Mucosa of stomach (tissue), 1 donor: Measurements from ENCODE around the gene URI1.

Experiments used
- H3K27me3 ChIP-seq: one replicate; pipeline ENCODE4 v1.7.0; 2013; ENCODE audit warnings: mild to moderate bottlenecking, low read length; ENCODE audit not compliant: control insufficient read depth, insufficient read depth
- H3K36me3 ChIP-seq: one replicate; pipeline ENCODE4 v1.7.0; 2013; ENCODE audit warnings: low read length; ENCODE audit not compliant: control insufficient read depth, insufficient read depth
- H3K4me1 ChIP-seq: one replicate; pipeline ENCODE4 v1.7.0; 2013; ENCODE audit warnings: mild to moderate bottlenecking, low read length; ENCODE audit not compliant: control insufficient read depth, insufficient read depth
- H3K4me3 ChIP-seq: one replicate; pipeline ENCODE4 v1.7.0; 2013; ENCODE audit warnings: low read length
- H3K9ac ChIP-seq: one replicate; pipeline ENCODE4 v1.7.0; 2013; ENCODE audit warnings: mild to moderate bottlenecking, low read length, moderate library complexity
- H3K9me3 ChIP-seq: one replicate; pipeline ENCODE4 v1.7.0; 2013; ENCODE audit warnings: mild to moderate bottlenecking, low read length, moderate library complexity; ENCODE audit not compliant: control insufficient read depth
- donor health status: Pancreatic carcinoma.

Gene URI1

DNA sequence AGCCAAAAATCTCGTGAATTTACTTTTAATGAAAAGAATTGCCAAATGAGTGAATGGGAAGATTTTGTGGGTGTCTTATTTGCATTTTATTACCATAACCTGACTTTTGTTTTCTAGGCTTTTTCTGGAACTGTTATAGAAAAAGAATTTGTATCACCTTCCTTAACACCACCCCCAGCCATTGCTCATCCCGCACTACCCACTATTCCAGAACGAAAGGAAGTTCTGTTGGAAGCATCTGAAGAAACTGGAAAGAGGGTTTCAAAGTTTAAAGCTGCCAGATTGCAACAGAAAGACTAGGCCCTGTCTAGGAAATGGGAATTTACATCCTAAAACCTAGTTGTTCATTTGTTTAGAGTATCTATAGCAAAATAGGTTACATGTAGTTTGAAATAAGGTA, 72.7 kb downstream of the URI1 start:
- H3K4me3 ChIP-seq: no peak overlapping the region
- no peaks in the 10 kb centered on the region for H3K9me3 ChIP-seq
- no peaks in the 10 kb centered on the region for H3K27me3 ChIP-seq
- no peaks in the 10 kb centered on the region for H3K4me1 ChIP-seq
- peaks cover 3% of the 10 kb centered on the region for H3K36me3 ChIP-seq
- no peak overlapping the region for H3K9ac ChIP-seq

DNA sequence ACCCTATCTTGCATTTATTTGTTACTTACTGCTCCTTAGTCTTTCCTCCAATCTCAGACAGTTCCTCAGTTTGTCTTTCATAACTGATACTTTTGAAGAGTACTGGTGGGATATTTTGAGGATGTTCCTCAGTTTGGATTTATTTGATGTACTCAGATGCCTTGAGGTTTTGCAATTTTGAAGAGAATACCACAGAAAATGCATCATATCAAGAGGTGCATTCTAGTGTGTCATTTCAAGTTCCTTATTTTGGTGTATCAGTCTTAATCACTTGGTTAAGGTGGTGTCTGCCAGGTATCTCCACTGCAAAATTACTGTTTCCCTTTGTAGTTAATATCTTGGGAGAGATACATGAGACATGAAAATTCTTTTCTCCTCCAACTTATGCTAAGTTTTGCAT, 75.1 kb downstream of the URI1 start:
- Histone ChIP-seq H3K27me3 (no peaks in the 10 kb centered on the region), H3K4me3 (no peak overlapping the region), H3K9me3 (no peaks in the 10 kb centered on the region), H3K4me1 (no peaks in the 10 kb centered on the region), H3K36me3 (no peaks in the 10 kb centered on the region), H3K9ac (no peak overlapping the region)

DNA sequence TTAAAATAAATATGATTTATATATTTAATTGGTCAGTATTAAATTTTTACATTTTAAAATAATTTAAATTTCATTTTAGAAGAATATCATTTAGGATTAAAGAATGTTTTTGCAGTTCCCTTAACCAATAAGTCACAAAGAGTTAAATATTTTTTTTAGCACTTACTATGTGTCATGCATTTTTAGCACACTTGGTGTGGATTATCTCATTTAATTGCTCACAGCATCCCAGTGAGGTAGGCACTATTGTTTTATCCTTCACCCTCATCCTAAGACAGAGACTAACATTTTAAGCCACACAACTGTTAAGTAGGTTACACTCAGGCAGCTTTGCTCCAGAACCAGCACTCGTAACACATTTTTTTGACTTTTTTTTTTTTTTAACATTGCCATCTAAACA, 78.2 kb downstream of the URI1 start:
- Histone ChIP-seq H3K36me3 (no peaks in the 10 kb centered on the region), H3K27me3 (no peaks in the 10 kb centered on the region), H3K4me1 (no peaks in the 10 kb centered on the region), H3K9ac (no peak overlapping the region), H3K4me3 (no peak overlapping the region), H3K9me3 (no peaks in the 10 kb centered on the region)

DNA sequence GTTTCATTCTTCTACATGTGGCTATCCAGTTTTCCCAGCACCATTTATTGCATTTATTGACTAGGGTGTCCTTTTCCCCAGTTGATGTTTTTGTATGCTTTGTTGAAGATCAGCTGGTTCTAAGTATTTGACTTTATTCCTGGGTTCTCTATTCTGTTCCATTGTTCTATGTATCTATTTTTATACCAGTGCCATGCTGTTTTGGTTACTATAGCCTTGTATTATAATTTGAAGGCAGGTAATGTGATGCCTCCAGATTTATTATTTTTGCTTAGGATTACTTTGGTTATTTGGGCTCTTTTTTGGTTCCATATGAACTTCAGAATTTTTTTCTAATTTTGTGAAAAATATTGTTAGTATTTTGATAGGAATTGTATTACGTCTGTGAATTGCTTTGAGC, 80.6 kb downstream of the URI1 start:
- H3K4me1 ChIP-seq: no peaks in the 10 kb centered on the region
- H3K9me3 ChIP-seq: no peaks in the 10 kb centered on the region
- H3K9ac ChIP-seq: no peak overlapping the region
- no peaks in the 10 kb centered on the region for H3K36me3 ChIP-seq
- no peak overlapping the region for H3K4me3 ChIP-seq
- no peaks in the 10 kb centered on the region for H3K27me3 ChIP-seq

GRCh38 chr19:30023330-30023729, 81.3 kb downstream of the URI1 start:
- Histone ChIP-seq H3K36me3 (no peaks in the 10 kb centered on the region), H3K4me1 (no peaks in the 10 kb centered on the region), H3K9ac (no peak overlapping the region), H3K4me3 (no peak overlapping the region), H3K9me3 (no peaks in the 10 kb centered on the region), H3K27me3 (no peaks in the 10 kb centered on the region)

DNA sequence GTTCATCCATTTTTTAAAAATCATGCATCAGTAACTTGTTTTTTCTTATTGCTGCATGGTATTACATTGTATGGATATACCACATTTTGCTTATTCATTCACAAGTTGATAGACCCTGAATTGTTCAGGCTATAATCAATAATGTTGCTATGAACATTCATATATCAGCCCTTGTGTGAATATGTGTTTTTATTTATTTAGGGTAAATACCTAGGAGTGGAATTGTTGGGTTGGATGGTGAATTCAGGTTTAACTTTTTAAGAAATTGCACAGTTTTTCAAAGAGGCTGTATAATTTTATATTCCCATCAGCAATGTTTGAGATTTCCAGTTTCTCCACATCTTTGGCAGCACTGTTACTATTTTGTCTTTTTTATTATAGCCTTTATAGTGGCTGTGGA, 82.1 kb downstream of the URI1 start:
- Histone ChIP-seq H3K4me1 (no peaks in the 10 kb centered on the region), H3K36me3 (no peaks in the 10 kb centered on the region), H3K9me3 (no peaks in the 10 kb centered on the region), H3K9ac (no peak overlapping the region), H3K4me3 (no peak overlapping the region), H3K27me3 (no peaks in the 10 kb centered on the region)

DNA sequence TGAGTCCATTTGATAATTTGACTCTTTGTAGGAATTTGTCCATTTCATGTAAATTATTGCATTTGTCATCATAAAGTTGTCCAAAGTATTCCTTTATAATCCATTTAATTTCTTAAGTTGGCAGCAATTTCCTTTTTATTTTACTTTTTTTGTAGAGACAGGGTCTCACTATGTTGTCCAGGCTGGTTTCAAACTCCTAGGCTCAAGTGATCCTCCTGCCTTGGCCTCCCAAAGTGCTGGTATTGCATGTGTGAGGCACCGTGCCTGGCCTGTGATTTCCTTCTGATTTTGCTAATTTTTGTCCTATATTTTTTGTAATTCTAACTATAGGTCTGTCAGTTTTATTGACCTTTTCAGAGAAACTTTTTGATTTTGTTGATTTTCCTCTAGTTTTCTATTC, 84.9 kb downstream of the URI1 start:
- Histone ChIP-seq H3K27me3 (no peaks in the 10 kb centered on the region), H3K36me3 (no peaks in the 10 kb centered on the region), H3K9ac (no peak overlapping the region), H3K4me3 (no peak overlapping the region), H3K9me3 (no peaks in the 10 kb centered on the region), H3K4me1 (no peaks in the 10 kb centered on the region)

GRCh38 chr19:30028118-30028991, 86.3 kb downstream of the URI1 start:
- Histone ChIP-seq H3K36me3 (no peaks in the 10 kb centered on the region), H3K9me3 (no peaks in the 10 kb centered on the region), H3K4me3 (no peak overlapping the region), H3K4me1 (no peaks in the 10 kb centered on the region), H3K27me3 (no peaks in the 10 kb centered on the region), H3K9ac (no peak overlapping the region)

DNA sequence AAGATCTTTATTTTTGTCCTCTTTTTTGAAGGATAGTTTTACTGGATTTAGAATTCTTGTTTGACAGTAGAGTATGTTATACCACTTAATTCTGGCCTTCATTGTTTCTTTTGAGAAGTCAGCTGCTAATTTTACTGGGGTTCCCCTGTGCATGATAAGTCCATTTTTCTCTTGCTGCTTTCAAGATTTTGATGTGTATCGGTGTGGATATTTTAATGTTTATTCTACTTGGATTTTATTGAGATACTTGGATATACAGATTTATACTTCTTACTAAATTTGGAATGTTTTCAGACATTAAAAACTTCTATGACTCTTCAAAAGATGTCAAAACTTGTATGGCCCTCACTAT, 86.9 kb downstream of the URI1 start:
- Histone ChIP-seq H3K36me3 (no peaks in the 10 kb centered on the region), H3K9ac (no peak overlapping the region), H3K4me3 (no peak overlapping the region), H3K9me3 (no peaks in the 10 kb centered on the region), H3K4me1 (no peaks in the 10 kb centered on the region), H3K27me3 (no peaks in the 10 kb centered on the region)

DNA sequence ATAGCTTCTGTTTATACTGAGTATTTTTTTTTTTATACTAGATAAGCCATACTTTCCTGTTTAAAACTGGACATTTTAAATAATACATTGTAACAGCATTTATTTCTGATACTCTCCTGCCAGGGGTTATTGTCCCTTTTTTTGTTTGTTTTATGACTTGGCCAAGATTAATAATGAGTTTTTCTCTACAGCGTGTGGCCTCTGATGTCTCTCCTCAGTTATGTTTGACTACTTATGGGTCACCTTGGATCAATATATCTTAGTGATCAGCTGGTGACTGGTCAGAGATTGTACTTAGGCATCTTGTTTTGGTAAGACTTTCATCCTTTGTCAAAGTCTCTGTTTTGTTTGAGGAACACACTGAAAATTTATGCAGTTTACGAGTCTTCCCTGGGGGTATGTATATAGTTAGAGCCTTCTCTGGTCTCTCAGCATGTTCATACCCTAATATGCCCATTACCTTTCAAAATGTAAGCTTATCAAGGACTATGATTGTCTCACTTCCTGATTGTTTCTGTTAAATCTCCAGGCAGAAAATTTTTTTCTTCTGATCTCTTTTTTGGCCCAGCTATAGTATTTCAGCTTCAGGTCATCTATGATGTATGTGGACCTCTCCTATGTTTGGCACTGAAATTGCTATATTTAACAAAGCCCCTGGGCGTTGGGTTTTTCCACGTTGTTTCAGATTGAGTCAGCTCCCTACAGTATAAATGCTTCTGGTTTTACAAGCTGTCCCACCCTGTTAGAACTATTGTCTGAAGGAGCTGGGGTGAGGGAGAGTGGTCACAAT, 87.9 kb downstream of the URI1 start:
- H3K27me3 ChIP-seq: no peaks in the 10 kb centered on the region
- H3K36me3 ChIP-seq: no peaks in the 10 kb centered on the region
- H3K9ac ChIP-seq: no peak overlapping the region
- no peak overlapping the region for H3K4me3 ChIP-seq
- no peaks in the 10 kb centered on the region for H3K9me3 ChIP-seq
- H3K4me1 ChIP-seq: no peaks in the 10 kb centered on the region

GRCh38 chr19:30034321-30034720, 92.3 kb downstream of the URI1 start:
- no peak overlapping the region for H3K4me3 ChIP-seq
- H3K4me1 ChIP-seq: no peaks in the 10 kb centered on the region
- no peaks in the 10 kb centered on the region for H3K27me3 ChIP-seq
- no peaks in the 10 kb centered on the region for H3K9me3 ChIP-seq
- H3K9ac ChIP-seq: no peak overlapping the region
- no peaks in the 10 kb centered on the region for H3K36me3 ChIP-seq
